Measurements from ENCODE around the gene NAA25. TPM values are rescaled to one million over a fixed set of nuclear protein-coding genes. Genes with fewer than 3 reads are reported as not detected.
A peak's percentile ranks its signal among the peaks of the same experiment; 100 is the strongest.

NAA25 gene
- total and polyA plus RNA-seq, 2 of the 4 experiments (the other 2 are of a cell fraction): 10.3 to 25.5 TPM

- Histone ChIP-seq H3K18ac (ENCODE audit: low read depth, low read length) (no peak overlapping the region), H3K27ac (ENCODE audit: insufficient read depth, low read length) (no peak overlapping the region), H3K36me3 (ENCODE audit: control insufficient read depth, insufficient read depth, low read length) (peaks cover 47% of the 10 kb centered on the region), H3K9me1 (ENCODE audit: insufficient read depth, low read length) (0 out of 2 replicates have a peak, but pooled peaks cover 3% of the 10 kb centered on the region), H3K4me1 (ENCODE audit: control insufficient read depth, insufficient read depth, low read length) (no peaks in the 10 kb centered on the region), H3K4me2 (ENCODE audit: low read depth, low read length) (no peak overlapping the region), H3K27me3 (ENCODE audit: control insufficient read depth, insufficient read depth, low read length) (no peaks in the 10 kb centered on the region), H4K91ac (ENCODE audit: insufficient read depth, low read depth, low read length) (no peak overlapping the region), H2AK9ac (replicated peaks; ENCODE audit: low read depth, low read length, poor library complexity) (no peak overlapping the region), H2BK20ac (ENCODE audit: low read depth, low read length) (no peak overlapping the region), H2AK5ac (ENCODE audit: low read depth, low read length) (no peak overlapping the region), H3K4me3 (ENCODE audit: insufficient read depth, low read depth, low read length) (no peak overlapping the region), H3K14ac (replicated peaks; ENCODE audit: low read depth, low read length) (no peak overlapping the region), H3K23ac (ENCODE audit: low read depth, low read length) (no peak overlapping the region), H3K9me3 (ENCODE audit: control insufficient read depth, insufficient read depth, low read length) (no peaks in the 10 kb centered on the region), H2BK120ac (ENCODE audit: low read depth, low read length) (no peak overlapping the region), H4K8ac (ENCODE audit: low read depth in 2 of 2, low read length in 2 of 2) (no peak overlapping the region), H3K9ac (ENCODE audit: low read depth, low read length) (no peak overlapping the region), H4K5ac (ENCODE audit: low read depth, low read length) (no peak overlapping the region), H2BK5ac (ENCODE audit: low read depth, low read length, poor library complexity, severe bottlenecking) (no peak overlapping the region), H2AFZ (replicated peaks; ENCODE audit: low read length, poor library complexity) (no peak overlapping the region), H2BK15ac (ENCODE audit: low read depth, low read length) (no peak overlapping the region), H3K56ac (ENCODE audit: extremely low read depth, insufficient read depth, low read length) (no peak overlapping the region), H3K79me1 (ENCODE audit: low read depth in 1 of 2, low read length in 2 of 2) (peaks cover 5 to 10% of the 10 kb centered on the region in 2 experiments; a peak in 3 of 4 replicates), H4K20me1 (ENCODE audit: insufficient read depth, low read length) (no peaks in the 10 kb centered on the region), H3K4ac (ENCODE audit: low read depth, low read length) (no peak overlapping the region)
- ATAC-seq (ENCODE audit: low read depth) (no peak), DNase-seq (no peak)
- ChIA-PET POLR2A (ENCODE audit: unreplicated experiment) (no interaction called here), CTCF (no interaction called here)
- no CpG with 5 or more reads among the region's 2 CpGs for WGBS, 2 experiments (ENCODE audit: extremely low coverage in 2 of 2, insufficient read length in 1 of 2)
- no TSS peak for BruUV-seq (replicated peaks)
- in situ Hi-C loops (cut with MboI; ENCODE audit: low sequenced_read_pairs) (no loop called here), dilution Hi-C loops (cut with HindIII; ENCODE audit: low sequenced_read_pairs, unreplicated experiment) (no loop called here), intact Hi-C loops (cut with micrococcal nuclease) (no loop called here)
- TF ChIP-seq MXI1 (IDR thresholded peaks at IDR 0.05; ENCODE audit: borderline replicate concordance, low read depth, low read length) (no peak), MAFK (IDR thresholded peaks at IDR 0.05; ENCODE audit: low read depth, low read length) (peak; percentile 15; the same call in 1 of the 2 replicates)
Observed at GRCh38 chr12:112063273-112063672, 45.3 kb downstream of the NAA25 start.

Data from IMR-90 (cell line).